Mesothelial cell of epicardium (in vitro differentiated cells): ENCODE data around the gene SLC35F2. TPM values are rescaled to one million over a fixed set of nuclear protein-coding genes. Genes with fewer than 3 reads are reported as not detected.

Experiments
- DNase-seq, 2 experiments: peaks; one replicate each; pipeline ENCODE4 v3.0.0; 2021; ENCODE audit warnings: low spot score in 2 of 2; ENCODE audit not compliant: unreplicated experiment in 2 of 2
- H3K27ac Mint-ChIP-seq: 2 replicates; pipeline ENCODE4 v1.8.0; 2021; ENCODE audit warnings: mixed read lengths
- H3K27me3 Mint-ChIP-seq: 2 replicates; pipeline ENCODE4 v1.8.0; 2021; ENCODE audit warnings: low read depth, mixed read lengths
- H3K36me3 Mint-ChIP-seq: 2 replicates; pipeline ENCODE4 v1.8.0; 2021; ENCODE audit warnings: mixed read lengths
- H3K4me1 Mint-ChIP-seq: 2 replicates; pipeline ENCODE4 v1.8.0; 2021; ENCODE audit warnings: mixed read lengths
- H3K4me3 Mint-ChIP-seq: 2 replicates; pipeline ENCODE4 v1.8.0; 2021; ENCODE audit warnings: mild to moderate bottlenecking, moderate library complexity, mixed read lengths
- H3K9me3 Mint-ChIP-seq: 2 replicates; pipeline ENCODE4 v1.8.0; 2021; ENCODE audit warnings: mixed read lengths
- total RNA-seq: library from RNA; stranded (reverse); gene quantifications from 3 replicates; pipeline ENCODE4 v1.2.1, GENCODE V29; 2021
- TF ChIP-seq, protein P1 (sequence below): fragments of 200-600 bp; sonication (generic); IDR thresholded peaks from one replicate; pipeline ENCODE4 v1.5.0; 2021; ENCODE audit warnings: antibody characterized with exemption; ENCODE audit not compliant: unreplicated experiment

The SLC35F2 gene
- total RNA-seq, 1 donor from 2014 or later = 12.7 TPM

DNA sequence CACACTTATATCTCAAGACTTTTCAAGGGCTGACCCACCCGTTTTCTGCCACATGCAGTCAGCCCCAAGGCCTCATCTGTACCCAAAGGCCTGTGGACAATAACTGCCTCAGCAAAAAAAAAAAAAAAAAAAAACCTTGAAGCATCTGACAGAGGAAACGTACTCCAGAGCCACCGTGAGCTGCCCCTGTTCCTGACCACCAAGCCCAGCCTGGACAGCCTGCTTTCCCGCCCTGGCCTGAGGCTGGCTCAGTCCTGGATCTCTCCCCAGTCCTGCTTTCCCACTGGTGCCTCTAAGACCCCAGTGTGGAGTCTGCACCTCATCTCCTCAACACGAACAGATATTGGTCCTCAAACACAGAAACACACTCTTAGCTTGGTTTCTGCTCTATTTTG is 66.5 kb downstream of the SLC35F2 start:
- DNase-seq = no peak
- H3K9me3 Mint-ChIP-seq = peaks cover 12% of the 10 kb centered on the region
- H3K27ac Mint-ChIP-seq = peak overlapping the region; percentile 16
- peaks cover 4% of the 10 kb centered on the region for H3K4me1 Mint-ChIP-seq
- TF ChIP-seq, protein P1, sequence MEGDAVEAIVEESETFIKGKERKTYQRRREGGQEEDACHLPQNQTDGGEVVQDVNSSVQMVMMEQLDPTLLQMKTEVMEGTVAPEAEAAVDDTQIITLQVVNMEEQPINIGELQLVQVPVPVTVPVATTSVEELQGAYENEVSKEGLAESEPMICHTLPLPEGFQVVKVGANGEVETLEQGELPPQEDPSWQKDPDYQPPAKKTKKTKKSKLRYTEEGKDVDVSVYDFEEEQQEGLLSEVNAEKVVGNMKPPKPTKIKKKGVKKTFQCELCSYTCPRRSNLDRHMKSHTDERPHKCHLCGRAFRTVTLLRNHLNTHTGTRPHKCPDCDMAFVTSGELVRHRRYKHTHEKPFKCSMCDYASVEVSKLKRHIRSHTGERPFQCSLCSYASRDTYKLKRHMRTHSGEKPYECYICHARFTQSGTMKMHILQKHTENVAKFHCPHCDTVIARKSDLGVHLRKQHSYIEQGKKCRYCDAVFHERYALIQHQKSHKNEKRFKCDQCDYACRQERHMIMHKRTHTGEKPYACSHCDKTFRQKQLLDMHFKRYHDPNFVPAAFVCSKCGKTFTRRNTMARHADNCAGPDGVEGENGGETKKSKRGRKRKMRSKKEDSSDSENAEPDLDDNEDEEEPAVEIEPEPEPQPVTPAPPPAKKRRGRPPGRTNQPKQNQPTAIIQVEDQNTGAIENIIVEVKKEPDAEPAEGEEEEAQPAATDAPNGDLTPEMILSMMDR = no peak
- peaks cover 19% of the 10 kb centered on the region for H3K36me3 Mint-ChIP-seq
- H3K27me3 Mint-ChIP-seq = no peaks in the 10 kb centered on the region
- H3K4me3 Mint-ChIP-seq = no peak overlapping the region

- Mint-ChIP-seq H3K4me3 (no peak overlapping the region), H3K36me3 (peaks cover 19% of the 10 kb centered on the region), H3K9me3 (peaks cover 12% of the 10 kb centered on the region), H3K4me1 (peaks cover 4% of the 10 kb centered on the region), H3K27ac (no peak overlapping the region), H3K27me3 (no peaks in the 10 kb centered on the region)
- TF ChIP-seq, protein P1 = no peak
- no peak for DNase-seq
Observed at GRCh38 chr11:107791343-107792048, 67.1 kb downstream of the SLC35F2 start.

- peaks cover 10% of the 10 kb centered on the region for H3K36me3 Mint-ChIP-seq
- peaks cover 6% of the 10 kb centered on the region for H3K9me3 Mint-ChIP-seq
- no peak overlapping the region for H3K27ac Mint-ChIP-seq
- DNase-seq = no peak
- TF ChIP-seq, protein P1 = no peak
- H3K27me3 Mint-ChIP-seq = no peaks in the 10 kb centered on the region
- peaks cover 4% of the 10 kb centered on the region for H3K4me1 Mint-ChIP-seq
- no peak overlapping the region for H3K4me3 Mint-ChIP-seq
Observed at GRCh38 chr11:107789767-107790166, 68.8 kb downstream of the SLC35F2 start.

GRCh38 chr11:107787733-107788132 is 70.9 kb downstream of the SLC35F2 start:
- Mint-ChIP-seq H3K27ac (peak overlapping the region; percentile 66), H3K9me3 (no peaks in the 10 kb centered on the region), H3K36me3 (peaks cover 3% of the 10 kb centered on the region), H3K27me3 (no peaks in the 10 kb centered on the region), H3K4me1 (peaks cover 4% of the 10 kb centered on the region), H3K4me3 (no peak overlapping the region)
- no peak for DNase-seq
- TF ChIP-seq, protein P1 = no peak

- TF ChIP-seq, protein P1 = no peak
- Mint-ChIP-seq H3K4me3 (no peak overlapping the region), H3K36me3 (no peaks in the 10 kb centered on the region), H3K9me3 (no peaks in the 10 kb centered on the region), H3K27ac (no peak overlapping the region), H3K27me3 (no peaks in the 10 kb centered on the region), H3K4me1 (peaks cover 7% of the 10 kb centered on the region)
- DNase-seq = no peak
Observed at GRCh38 chr11:107785401-107785800, 73.2 kb downstream of the SLC35F2 start.
